Sciatic nerve (tissue), 2 donors: ENCODE data around the gene ATG4D. TPM values are rescaled to one million over a fixed set of nuclear protein-coding genes. Genes with fewer than 3 reads are reported as not detected.

Source experiments
- ATAC-seq: fragments of 200-7000 bp; cut with Tn5 transposase; one replicate; pipeline ENCODE4 v1.9.1; 2020; ENCODE audit warnings: mild to moderate bottlenecking, moderate library complexity
- DNase-seq: peaks from one replicate; pipeline ENCODE4 v3.0.0-alpha.2; 2020; ENCODE audit warnings: low spot score
- intact Hi-C: fragments of 100-400 bp; cut with DNase I; formaldehyde crosslinking; loops from one replicate; pipeline ENCODE4 v1.14.2; 2022
- total RNA-seq: library from RNA; stranded (reverse); fragmentation: NEBNext Ultra II Directional; extraction: Animal tissue kit (Norgen Biotek cat#: 25700); gene quantifications from one replicate; pipeline ENCODE4 v1.2.1, GENCODE V29; 2021
- donor health status: DM: no; HTN: no; CAD: no.
- donor health status: DM: no; HTN: no; CAD: no.

Gene ATG4D
- 15.1 TPM for total RNA-seq

GRCh38 chr19:10543420-10544241 lies at the start of gene ATG4D:
ATG4D (plus strand) TSS chr19:10543904; CDS start chr19:10544091, 187 bp downstream.
- intact Hi-C loops = no loop called here
- peak; percentile 85 for DNase-seq
- peak; percentile 89 for ATAC-seq

GRCh38 chr19:10497371-10497770 lies 46.3 kb upstream of the ATG4D start:
- ATAC-seq (no peak), DNase-seq (no peak)
- intact Hi-C loops = no loop called here

DNA sequence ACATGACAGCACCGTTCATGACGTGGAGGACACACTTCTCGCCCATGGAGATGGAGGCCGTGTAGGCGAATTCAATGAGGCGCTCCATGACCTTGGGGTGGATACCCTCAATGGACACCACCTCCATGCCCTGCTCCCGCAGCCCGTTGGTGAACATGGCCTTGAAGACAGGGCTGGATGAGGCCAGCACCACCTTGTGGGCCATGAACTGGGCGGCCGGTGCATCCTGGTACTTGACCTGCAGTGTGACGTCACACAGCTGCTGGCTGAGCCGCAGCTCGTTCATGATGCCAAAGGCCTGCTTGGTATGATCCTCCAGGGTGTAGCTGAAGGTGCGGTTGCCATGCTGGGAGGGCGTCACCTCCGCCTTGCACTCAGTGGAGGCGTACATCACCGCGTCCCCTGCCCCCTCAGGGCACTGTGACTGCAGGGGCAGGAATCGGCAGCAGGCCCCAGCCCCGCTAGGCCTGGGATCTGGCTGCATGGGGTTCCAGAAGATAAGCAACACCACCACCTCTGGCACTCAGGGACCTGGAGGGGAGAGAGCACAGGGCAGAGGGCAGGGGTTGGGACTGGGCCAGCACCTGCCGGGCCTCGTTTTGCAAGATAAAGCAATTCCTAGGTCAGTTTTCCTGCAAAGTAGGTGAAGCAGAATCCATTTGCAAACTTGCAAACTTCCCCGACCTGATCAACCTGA lies 44.0 kb upstream of the ATG4D start:
- ATAC-seq (no peak), DNase-seq (no peak)
- intact Hi-C loops = no loop called here

DNA sequence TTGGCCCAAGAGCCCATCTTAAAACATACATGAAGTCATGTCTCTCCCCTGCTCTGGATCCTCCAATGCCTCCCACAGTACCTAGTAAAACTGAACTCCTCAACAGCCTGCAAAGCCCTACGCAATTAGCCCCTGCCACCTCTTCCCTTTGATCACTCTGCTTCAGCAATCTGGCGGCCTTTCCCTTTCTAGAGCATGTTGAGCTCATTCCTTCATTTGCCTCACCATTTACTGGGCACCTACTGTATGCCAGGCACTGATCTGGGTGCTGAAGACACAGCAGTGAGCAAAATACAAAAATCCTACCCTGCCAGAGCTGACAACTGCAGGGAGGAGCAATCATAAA lies 43.5 kb upstream of the ATG4D start:
- DNase-seq = no peak
- no peak for ATAC-seq
- intact Hi-C loops = no loop called here

DNA sequence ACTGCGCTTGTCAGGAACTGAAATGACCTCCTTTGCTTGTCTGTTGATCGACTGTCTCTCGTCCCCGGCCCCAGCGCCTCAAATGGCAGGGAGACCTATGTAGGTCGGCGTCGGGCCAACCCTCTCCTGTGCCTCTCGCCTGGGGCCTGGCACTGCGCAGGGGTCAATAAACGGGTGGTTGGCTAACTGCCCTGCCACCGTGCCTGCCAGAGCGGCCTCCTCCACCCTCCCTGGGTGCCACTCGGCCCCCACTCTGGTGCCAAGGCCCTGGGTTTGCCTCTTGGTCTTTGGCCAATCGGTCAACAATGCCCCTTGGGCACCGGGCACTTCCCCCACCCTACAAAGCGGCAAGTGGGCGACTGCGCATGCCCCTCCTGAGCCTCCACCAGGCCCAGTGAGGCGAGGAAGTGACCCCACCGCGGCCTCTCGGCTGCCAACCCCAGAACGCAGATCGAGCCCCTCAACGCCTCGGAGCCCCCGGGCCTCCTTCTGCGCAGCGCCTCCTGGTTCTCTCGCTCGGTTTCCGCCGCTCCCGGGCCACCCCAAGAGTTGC lies 41.7 kb upstream of the ATG4D start:
- intact Hi-C loops = no loop called here
- peak; percentile 85 for DNase-seq
- peak; percentile 60 for ATAC-seq

DNA sequence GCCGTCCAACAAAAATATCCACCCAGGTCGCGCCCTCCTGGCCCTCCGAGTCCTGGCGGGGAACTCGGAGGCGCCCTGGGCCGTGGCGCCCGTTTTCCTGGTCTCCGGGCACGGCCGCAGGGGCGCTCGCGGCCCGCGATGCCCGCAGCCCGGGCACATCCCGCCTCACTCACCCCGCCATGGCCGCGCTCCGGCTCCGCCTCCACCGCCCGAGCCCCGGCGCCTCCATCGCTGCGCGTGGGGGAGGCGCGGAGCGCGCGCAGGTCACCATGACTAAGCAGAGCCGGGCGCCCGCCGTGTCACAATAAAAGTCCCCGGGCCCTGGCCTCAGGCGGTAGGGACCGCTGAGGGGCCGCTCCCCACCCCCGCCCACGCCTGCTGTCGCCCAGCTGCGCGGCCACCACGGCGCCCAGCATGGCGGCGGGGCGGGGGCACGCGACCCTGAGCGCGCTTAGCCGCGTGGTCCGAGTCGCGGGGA lies 41.1 kb upstream of the ATG4D start:
- ATAC-seq (peak; percentile 96), DNase-seq (peak; percentile 95)
- intact Hi-C loops = no loop called here

DNA sequence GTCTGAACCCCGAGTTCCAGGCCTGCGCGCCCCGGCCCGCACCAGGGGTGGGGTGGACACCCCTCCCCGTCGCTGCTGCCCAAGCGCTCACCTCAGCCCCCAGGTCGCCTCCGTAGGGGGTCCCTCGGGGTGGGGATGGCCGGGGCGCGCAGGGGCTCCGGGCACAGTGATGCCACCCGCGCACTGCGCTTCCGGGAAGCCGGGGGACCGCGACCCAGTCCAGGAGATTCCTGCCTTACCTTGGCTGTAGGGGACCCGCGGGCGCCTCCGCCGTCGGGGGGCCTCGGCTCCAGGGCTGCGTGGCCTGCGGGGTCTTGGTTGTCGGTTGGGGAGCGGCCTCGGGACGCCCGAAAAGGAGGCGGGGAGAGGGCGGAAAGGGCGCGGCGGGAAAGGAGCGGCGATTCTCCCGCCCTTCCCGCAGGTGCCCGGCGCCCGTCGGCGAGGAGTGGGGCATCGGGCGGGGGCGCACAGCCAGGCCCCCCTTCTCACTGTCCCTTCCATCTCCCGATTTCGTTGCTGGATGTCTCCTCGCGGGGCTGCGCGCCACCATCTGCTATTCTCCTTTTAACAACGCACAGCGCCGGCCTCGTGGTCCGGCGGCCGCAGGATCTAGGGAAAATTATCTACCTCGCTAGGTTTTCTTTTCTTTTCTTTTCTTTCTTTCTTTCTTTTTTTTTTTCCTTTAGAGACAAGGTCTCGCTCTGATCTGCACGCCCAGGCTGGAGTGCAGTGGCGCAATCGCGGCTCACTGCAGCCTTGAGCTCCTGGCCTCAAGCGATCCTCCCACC lies 40.5 kb upstream of the ATG4D start, which contains the start of gene KEAP1:
Gene KEAP1 (minus strand): TSS at position 355 of the 788 bp plus-strand sequence. CDS start 3,323 bp downstream, outside the sequence.
- intact Hi-C loops = no loop called here
- DNase-seq = peak; percentile 73
- peak; percentile 5 for ATAC-seq

DNA sequence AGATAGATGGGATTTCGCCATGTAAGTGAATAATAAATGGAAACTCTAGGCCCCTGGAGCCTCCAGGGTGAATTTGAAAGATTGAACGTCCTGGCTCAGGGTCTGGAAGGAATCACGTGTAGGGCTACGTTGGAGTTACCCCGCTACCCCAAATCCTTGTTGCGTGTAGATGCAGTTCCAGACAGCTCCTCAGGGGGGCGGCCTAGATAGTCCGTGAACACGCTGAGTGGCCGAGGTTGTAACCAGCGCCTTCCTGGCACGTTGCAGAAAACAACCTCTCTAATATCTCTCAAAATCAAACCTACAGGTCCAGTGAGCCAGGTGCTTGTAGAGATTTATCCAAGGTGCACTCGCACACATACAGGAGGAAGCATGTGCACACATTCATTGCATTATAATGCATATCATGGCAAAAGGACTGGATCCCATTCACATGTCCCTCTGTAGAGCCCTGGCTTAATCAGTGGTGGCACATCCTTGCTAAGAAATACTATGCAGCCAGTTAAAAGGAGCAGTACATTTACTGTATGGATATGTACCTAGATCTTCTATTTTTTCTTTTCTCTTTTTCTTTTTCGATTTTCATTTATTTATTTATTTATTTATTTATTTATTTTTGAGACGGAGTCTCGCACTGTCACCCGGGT lies 38.0 kb upstream of the ATG4D start:
- DNase-seq (peak; percentile 85), ATAC-seq (peak; percentile 32)

GRCh38 chr19:10508036-10508435 lies 35.7 kb upstream of the ATG4D start:
- intact Hi-C loops = no loop called here
- no peak for DNase-seq
- ATAC-seq = no peak

More for the DNA sequence above, 38.0 kb upstream of the ATG4D start:
- intact Hi-C loops = no loop called here

- intact Hi-C loops = no loop called here
- ATAC-seq (no peak), DNase-seq (no peak)
Measured at GRCh38 chr19:10508707-10509106, 35.0 kb upstream of the ATG4D start.

DNA sequence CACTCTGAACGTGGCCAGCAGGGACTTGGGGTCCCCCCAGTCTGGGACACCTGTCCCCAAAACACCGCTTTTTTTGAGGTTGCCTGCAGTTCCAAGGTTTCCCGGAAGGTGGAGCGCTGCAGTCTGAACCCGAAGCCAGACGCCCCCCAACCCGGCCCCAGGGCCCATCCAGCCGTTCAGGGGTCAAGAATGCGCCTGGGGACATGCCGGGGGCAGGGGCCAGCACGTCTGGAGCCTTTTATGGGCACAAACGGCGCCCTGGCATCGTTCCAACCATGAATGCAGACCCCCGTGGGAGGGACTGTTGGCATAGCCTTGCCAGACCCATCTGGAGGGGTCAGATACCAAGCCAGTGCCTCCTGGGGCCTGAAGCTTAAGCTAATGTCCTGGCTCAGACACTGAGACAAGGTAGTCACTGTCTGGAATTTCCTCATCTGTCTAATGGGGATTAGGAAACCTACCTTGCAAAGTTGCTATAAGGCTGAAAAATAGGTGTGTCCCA lies 33.4 kb upstream of the ATG4D start:
- intact Hi-C loops = no loop called here
- ATAC-seq (no peak), DNase-seq (no peak)

GRCh38 chr19:10513223-10513622 lies 30.5 kb upstream of the ATG4D start:
- intact Hi-C loops = no loop called here
- ATAC-seq = no peak
- DNase-seq = no peak

- DNase-seq (no peak), ATAC-seq (no peak)
- intact Hi-C loops = no loop called here
Measured at GRCh38 chr19:10514211-10515145, 29.2 kb upstream of the ATG4D start.

- intact Hi-C loops = no loop called here
- DNase-seq (no peak), ATAC-seq (no peak)
Measured at GRCh38 chr19:10516064-10516385, 27.7 kb upstream of the ATG4D start.

DNA sequence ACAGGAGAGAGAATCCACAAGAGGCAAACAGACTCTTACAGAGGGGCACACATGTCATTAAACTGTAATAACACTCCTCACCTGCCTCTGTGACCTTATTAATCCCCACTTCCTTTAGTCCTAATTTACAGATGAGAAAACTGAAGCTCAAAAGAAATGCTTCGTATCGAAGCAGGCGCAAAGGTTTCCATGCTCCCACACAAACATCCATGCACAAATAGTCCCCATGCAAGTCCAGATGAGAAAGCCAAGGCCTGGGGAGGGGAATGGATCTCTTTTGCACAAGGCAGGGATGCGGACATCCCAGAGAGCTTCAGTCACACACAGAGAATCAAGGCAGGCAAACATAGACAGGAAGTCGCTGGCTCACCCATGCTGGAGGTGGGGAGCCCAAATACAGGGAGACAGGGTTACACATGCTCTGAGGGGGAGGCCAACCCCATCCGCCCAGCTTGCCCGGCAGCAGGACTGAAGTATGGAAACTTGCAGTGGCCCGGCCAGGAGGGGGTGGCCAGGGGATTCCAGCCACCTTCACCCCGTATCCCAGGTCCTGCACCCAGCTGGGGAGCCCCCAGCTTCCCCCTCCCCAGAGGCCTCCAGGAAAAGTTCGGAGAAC lies 26.9 kb upstream of the ATG4D start:
- intact Hi-C loops = no loop called here
- ATAC-seq (no peak), DNase-seq (no peak)

GRCh38 chr19:10517361-10517759 lies 26.3 kb upstream of the ATG4D start, which contains the start of gene S1PR5:
S1PR5 (minus strand) TSS chr19:10517447; CDS start chr19:10515011, 2,436 bp downstream.
- intact Hi-C loops = no loop called here
- ATAC-seq (peak; percentile 30), DNase-seq (no peak)
